GM06990 (cell line): ENCODE data around the gene NTRK2.

ENCODE experiments used
- DNase-seq: peaks from one replicate; pipeline ENCODE4 v3.0.0-alpha.2; 2011; ENCODE audit not compliant: insufficient read length; ENCODE audit errors: extremely low read depth
- H3K27me3 ChIP-seq: replicated peaks from 2 replicates; pipeline ENCODE4 v1.6.0; 2011; ENCODE audit warnings: low read length; ENCODE audit not compliant: control insufficient read depth, insufficient read depth
- H3K36me3 ChIP-seq: 2 replicates; pipeline ENCODE4 v1.5.1; 2011; ENCODE audit warnings: low read length; ENCODE audit not compliant: control insufficient read depth, insufficient read depth
- H3K4me3 ChIP-seq: replicated peaks from 2 replicates; pipeline ENCODE4 v1.5.1; 2011; ENCODE audit warnings: low read depth, mild to moderate bottlenecking, control low read depth, low read length
- CTCF ChIP-seq: IDR thresholded peaks from 2 replicates; pipeline ENCODE4 v1.5.1; 2011; ENCODE audit warnings: low read length, control low read depth, mild to moderate bottlenecking, inconsistent platforms; ENCODE audit not compliant: insufficient read depth, poor library complexity, severe bottlenecking

NTRK2 gene

GRCh38 chr9:85009251-85009650 is 339.7 kb downstream of the NTRK2 start:
- no peak overlapping the region for H3K4me3 ChIP-seq
- peak; percentile 3 for DNase-seq
- H3K36me3 ChIP-seq = no peaks in the 10 kb centered on the region
- no peaks in the 10 kb centered on the region; the same call in none of the 2 replicates for H3K27me3 ChIP-seq
- no peak for TF ChIP-seq CTCF

GRCh38 chr9:85013703-85014102 is 344.2 kb downstream of the NTRK2 start:
- no peak for TF ChIP-seq CTCF
- no peak for DNase-seq

DNA sequence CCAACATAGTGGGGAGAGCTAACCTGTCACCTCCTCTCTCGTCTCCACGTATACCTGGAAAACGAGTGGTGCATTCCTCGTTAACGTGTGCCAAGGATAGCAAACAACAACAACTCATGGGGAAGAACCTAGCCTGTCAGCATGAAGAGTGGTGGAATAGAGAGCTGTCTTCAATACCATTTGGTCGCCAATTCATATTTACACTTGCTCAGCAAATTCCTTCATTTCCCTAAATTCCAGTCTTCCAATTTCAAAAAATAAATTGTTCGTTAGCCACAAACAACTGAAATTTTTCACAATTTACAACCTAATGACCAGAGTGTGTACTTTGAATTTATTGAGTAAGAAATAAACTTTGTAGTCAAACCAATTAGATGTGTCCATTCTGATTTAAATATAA is 344.8 kb downstream of the NTRK2 start:
- Histone ChIP-seq H3K4me3 (no peak overlapping the region), H3K36me3 (no peaks in the 10 kb centered on the region), H3K27me3 (no peaks in the 10 kb centered on the region; the same call in 1 of the 2 replicates)
- TF ChIP-seq CTCF = no peak
- DNase-seq = no peak

More at GRCh38 chr9:85013703-85014102, 344.2 kb downstream of the NTRK2 start:
- Histone ChIP-seq H3K4me3 (no peak overlapping the region), H3K27me3 (no peaks in the 10 kb centered on the region; the same call in 1 of the 2 replicates), H3K36me3 (no peaks in the 10 kb centered on the region)

DNA sequence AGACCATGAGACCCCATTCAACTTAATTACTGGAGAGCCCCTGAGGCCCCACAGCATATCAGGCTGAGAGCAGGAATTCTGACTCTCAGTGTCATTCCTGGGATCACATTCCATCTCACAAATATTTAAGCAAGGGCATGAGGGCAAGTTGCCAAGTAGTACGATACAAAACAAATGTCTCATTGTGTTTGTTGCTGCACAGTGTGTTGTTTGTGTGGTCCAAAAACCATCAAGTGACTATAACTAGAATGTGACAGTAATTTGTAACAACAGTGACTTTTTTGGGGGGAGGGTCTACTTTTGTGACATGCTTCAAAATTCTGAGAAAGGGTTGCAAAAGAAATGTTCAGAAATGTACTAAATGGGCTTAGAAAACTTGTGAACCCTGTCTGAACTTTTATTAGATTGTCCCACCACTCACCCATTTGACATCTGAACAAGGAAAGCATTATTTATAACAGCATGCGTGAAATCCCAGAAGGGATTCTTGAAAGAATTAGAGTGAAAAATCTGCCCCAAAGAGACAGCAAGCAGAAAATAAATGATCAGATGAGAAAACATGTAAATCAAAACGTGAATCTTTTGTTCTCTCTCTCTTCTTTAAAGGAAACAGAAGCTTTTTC is 347.0 kb downstream of the NTRK2 start:
- H3K36me3 ChIP-seq = no peaks in the 10 kb centered on the region

DNA sequence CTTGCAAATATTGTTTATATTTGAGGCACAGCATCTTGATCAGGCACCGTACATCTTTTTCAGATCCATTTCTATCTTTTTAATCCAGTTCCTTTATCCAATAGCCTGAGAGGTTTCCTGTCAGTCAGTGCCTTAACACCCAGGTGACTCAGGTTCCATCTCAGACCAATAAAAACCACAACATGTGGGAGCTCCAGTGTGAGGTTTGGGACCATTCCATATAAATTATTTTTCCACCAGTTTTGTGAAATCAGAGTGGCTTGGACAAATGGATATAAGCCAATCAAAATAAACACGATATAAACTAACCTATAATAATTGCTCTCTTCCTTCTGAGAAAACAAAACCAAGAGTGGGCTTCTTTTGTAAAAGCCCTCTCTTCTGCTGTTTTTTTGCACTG is 351.3 kb downstream of the NTRK2 start:
- Histone ChIP-seq H3K36me3 (no peaks in the 10 kb centered on the region), H3K4me3 (no peak overlapping the region), H3K27me3 (peaks cover 2% of the 10 kb centered on the region)
- TF ChIP-seq CTCF = no peak
- no peak for DNase-seq

More for the DNA sequence above, 347.0 kb downstream of the NTRK2 start:
- TF ChIP-seq CTCF = no peak
- no peak for DNase-seq
- H3K4me3 ChIP-seq = no peak overlapping the region
- H3K27me3 ChIP-seq = peaks cover 2% of the 10 kb centered on the region

- Histone ChIP-seq H3K4me3 (no peak overlapping the region), H3K27me3 (peaks cover 2% of the 10 kb centered on the region), H3K36me3 (no peaks in the 10 kb centered on the region)
- TF ChIP-seq CTCF = no peak
- DNase-seq = no peak
Observed at GRCh38 chr9:85021686-85022085, 352.2 kb downstream of the NTRK2 start.
